ENCODE results near the gene ANKRD11.

The ANKRD11 gene

GRCh38 chr16:89507214-89507833 is 17.0 kb upstream of the ANKRD11 start:
- DNase-seq = peak in 6 of 51 donors; percentile 23 to 52 (median 35)

- no peak for DNase-seq
Observed at GRCh38 chr16:89506791-89507191, 16.4 kb upstream of the ANKRD11 start.

- no peak for DNase-seq
Observed at GRCh38 chr16:89506113-89506504, 15.7 kb upstream of the ANKRD11 start.

- peak in 35 of 51 donors; percentile 2 to 56 (median 20) for DNase-seq
Observed at GRCh38 chr16:89505204-89506112, 15.1 kb upstream of the ANKRD11 start.

- no peak for DNase-seq
Observed at GRCh38 chr16:89504091-89504490, 13.7 kb upstream of the ANKRD11 start.

GRCh38 chr16:89502081-89502843 is 11.9 kb upstream of the ANKRD11 start:
- DNase-seq = no peak

- no peak for DNase-seq
Observed at GRCh38 chr16:89499767-89500166, 9.4 kb upstream of the ANKRD11 start.

GRCh38 chr16:89498839-89499238 is 8.5 kb upstream of the ANKRD11 start:
- DNase-seq = no peak

- no peak for DNase-seq
Observed at GRCh38 chr16:89495121-89495520, 4.8 kb upstream of the ANKRD11 start.

GRCh38 chr16:89493776-89494175 is 3.4 kb upstream of the ANKRD11 start:
- DNase-seq = peak in 1 of 51 donors; percentile 12

- no peak for DNase-seq
Observed at GRCh38 chr16:89491974-89492687, 1.8 kb upstream of the ANKRD11 start.

GRCh38 chr16:89491238-89491869 is 993 bp upstream of the ANKRD11 start:
- no peak for DNase-seq

- peak in 2 of 51 donors; percentile 34 to 38 for DNase-seq
Observed at GRCh38 chr16:89489898-89490438, 393 bp downstream of the ANKRD11 start.

- peak in 47 of 51 donors; percentile 19 to 81 (median 53) for DNase-seq
Observed at GRCh38 chr16:89489040-89489897, 1.1 kb downstream of the ANKRD11 start.

- DNase-seq = no peak
Observed at GRCh38 chr16:89485701-89486246, 4.6 kb downstream of the ANKRD11 start.

- DNase-seq = no peak
Observed at GRCh38 chr16:89484923-89485679, 5.3 kb downstream of the ANKRD11 start.

- DNase-seq = no peak
Observed at GRCh38 chr16:89484041-89484501, 6.3 kb downstream of the ANKRD11 start.

GRCh38 chr16:89482817-89483205 is 7.5 kb downstream of the ANKRD11 start:
- DNase-seq = no peak

Measured in hypothalamus (tissue), 51 donors.